ENCODE results near the gene UMAD1. TPM values are rescaled to one million over a fixed set of nuclear protein-coding genes. Genes with fewer than 3 reads are reported as not detected.

UMAD1 gene
- total RNA-seq, 2 experiments from 2014 or later = 11.0 to 15.3 TPM

DNA sequence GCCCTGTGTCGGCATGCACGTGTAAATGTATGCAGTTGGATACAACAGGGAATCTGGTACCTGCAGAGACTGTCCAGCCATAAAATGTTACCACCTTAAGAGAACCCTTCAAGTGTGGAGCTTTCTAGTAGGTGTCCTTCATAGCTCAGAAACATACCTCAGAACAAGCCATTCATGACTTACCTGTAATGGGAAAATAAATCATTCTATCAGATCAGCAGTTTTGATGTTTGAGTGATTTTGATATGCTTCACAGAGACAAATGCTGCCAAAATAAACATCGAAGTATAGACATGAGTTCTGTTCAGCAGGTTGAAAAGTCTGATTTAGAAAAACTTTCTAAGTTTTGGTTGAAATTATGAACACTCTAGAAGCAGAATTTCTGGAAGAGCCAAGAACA, 33.5 kb upstream of the UMAD1 start:
- POLR2A ChIA-PET = no interaction called here
- no peaks in the 10 kb centered on the region for H3K27me3 Mint-ChIP-seq
- H3K36me3 ChIP-seq (ENCODE audit: insufficient read depth, low read length) = peaks cover 12% of the 10 kb centered on the region
- H3K36me3 Mint-ChIP-seq (ENCODE audit: low read depth) = peaks cover 23% of the 10 kb centered on the region
- no peaks in the 10 kb centered on the region for H3K9me3 Mint-ChIP-seq
- H3K9me3 ChIP-seq (ENCODE audit: control insufficient read depth in 1 of 2, insufficient read depth in 1 of 2, low read length in 2 of 2) = no peaks in the 10 kb centered on the region
- no peaks in the 10 kb centered on the region for H3K4me1 Mint-ChIP-seq (ENCODE audit: low read depth)
- H3K27me3 ChIP-seq (ENCODE audit: control insufficient read depth in 1 of 2, insufficient read depth in 2 of 2, low read length in 2 of 2) = no peaks in the 10 kb centered on the region
- CTCF ChIA-PET = interaction anchor here (1.2 kb wide), 1 partner anchor 9 kb away, joined by 4 read pairs; no protein-coding TSS in a partner anchor
- no peak overlapping the region for H3K27ac Mint-ChIP-seq
- intact Hi-C loops (cut with DNase I, micrococcal nuclease) = no loop called here
- TF ChIP-seq, protein P1, sequence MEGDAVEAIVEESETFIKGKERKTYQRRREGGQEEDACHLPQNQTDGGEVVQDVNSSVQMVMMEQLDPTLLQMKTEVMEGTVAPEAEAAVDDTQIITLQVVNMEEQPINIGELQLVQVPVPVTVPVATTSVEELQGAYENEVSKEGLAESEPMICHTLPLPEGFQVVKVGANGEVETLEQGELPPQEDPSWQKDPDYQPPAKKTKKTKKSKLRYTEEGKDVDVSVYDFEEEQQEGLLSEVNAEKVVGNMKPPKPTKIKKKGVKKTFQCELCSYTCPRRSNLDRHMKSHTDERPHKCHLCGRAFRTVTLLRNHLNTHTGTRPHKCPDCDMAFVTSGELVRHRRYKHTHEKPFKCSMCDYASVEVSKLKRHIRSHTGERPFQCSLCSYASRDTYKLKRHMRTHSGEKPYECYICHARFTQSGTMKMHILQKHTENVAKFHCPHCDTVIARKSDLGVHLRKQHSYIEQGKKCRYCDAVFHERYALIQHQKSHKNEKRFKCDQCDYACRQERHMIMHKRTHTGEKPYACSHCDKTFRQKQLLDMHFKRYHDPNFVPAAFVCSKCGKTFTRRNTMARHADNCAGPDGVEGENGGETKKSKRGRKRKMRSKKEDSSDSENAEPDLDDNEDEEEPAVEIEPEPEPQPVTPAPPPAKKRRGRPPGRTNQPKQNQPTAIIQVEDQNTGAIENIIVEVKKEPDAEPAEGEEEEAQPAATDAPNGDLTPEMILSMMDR (IDR thresholded peaks at IDR 0.05) = no peak
- no peak for ATAC-seq (ENCODE audit: poor library complexity)
- no peaks in the 10 kb centered on the region for H3K4me1 ChIP-seq (ENCODE audit: insufficient read depth, low read length)
- no peak for DNase-seq
- no peak overlapping the region for H3K27ac ChIP-seq (ENCODE audit: low read depth in 1 of 2, low read length in 2 of 2)
- H3K4me3 ChIP-seq (ENCODE audit: low read length) = no peak overlapping the region
- no peak overlapping the region for H3K4me3 Mint-ChIP-seq

DNA sequence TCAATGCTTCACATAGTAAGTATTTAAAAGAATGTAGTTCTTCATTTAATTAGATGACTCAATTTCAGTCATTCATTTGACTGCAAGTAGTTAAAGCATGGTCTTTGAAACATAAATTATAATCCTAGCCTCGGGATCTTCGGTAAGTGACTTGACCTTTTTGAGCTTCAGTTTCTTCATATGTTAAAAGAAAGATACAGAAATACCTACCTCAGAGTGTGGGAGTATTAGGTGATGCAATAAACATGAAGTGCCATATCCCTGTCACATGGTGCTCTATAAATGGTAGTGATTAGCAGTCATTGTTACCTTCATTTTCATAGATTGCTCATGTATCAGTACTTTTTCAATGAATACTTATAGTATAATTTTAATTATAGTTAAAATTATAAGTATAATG, 31.2 kb upstream of the UMAD1 start:
- Mint-ChIP-seq H3K9me3 (no peaks in the 10 kb centered on the region), H3K4me1 (ENCODE audit: low read depth) (no peaks in the 10 kb centered on the region), H3K4me3 (no peak overlapping the region), H3K27me3 (no peaks in the 10 kb centered on the region), H3K27ac (no peak overlapping the region), H3K36me3 (ENCODE audit: low read depth) (peaks cover 23% of the 10 kb centered on the region)
- TF ChIP-seq, protein P1 (IDR thresholded peaks at IDR 0.05) = no peak
- Histone ChIP-seq H3K4me3 (ENCODE audit: low read length) (no peak overlapping the region), H3K27me3 (ENCODE audit: control insufficient read depth in 1 of 2, insufficient read depth in 2 of 2, low read length in 2 of 2) (no peaks in the 10 kb centered on the region), H3K27ac (ENCODE audit: low read depth in 1 of 2, low read length in 2 of 2) (no peak overlapping the region), H3K4me1 (ENCODE audit: insufficient read depth, low read length) (no peaks in the 10 kb centered on the region), H3K36me3 (ENCODE audit: insufficient read depth, low read length) (peaks cover 12% of the 10 kb centered on the region), H3K9me3 (ENCODE audit: control insufficient read depth in 1 of 2, insufficient read depth in 1 of 2, low read length in 2 of 2) (no peaks in the 10 kb centered on the region)
- DNase-seq (no peak), ATAC-seq (ENCODE audit: poor library complexity) (no peak)
- intact Hi-C loops (cut with DNase I, micrococcal nuclease) = no loop called here
- ChIA-PET POLR2A (no interaction called here), CTCF (no interaction called here)

DNA sequence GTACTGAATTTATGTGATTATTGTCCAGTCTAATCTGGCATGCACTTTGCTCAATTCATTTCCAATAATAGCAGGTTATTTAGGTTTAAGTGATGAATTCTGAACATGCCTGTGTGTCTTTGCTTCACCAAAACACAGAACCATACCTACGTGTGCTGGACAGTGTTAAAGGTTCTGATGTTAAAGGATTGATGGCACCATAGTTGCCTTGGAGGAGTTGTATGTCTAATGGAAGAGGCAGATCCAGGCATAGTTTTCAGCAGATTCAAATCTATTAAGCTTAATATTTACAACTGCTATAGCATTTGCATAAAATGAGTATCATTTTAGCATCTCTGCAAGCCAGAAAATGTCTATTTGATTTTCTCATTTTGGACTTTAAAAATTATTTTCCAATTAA, 28.0 kb upstream of the UMAD1 start:
- Mint-ChIP-seq H3K27me3 (no peaks in the 10 kb centered on the region), H3K27ac (no peak overlapping the region), H3K36me3 (ENCODE audit: low read depth) (peaks cover 5% of the 10 kb centered on the region), H3K4me1 (ENCODE audit: low read depth) (peaks cover 4% of the 10 kb centered on the region), H3K9me3 (no peaks in the 10 kb centered on the region), H3K4me3 (no peak overlapping the region)
- ChIA-PET CTCF (no interaction called here), POLR2A (no interaction called here)
- Histone ChIP-seq H3K4me3 (ENCODE audit: low read length) (no peak overlapping the region), H3K9me3 (ENCODE audit: control insufficient read depth in 1 of 2, insufficient read depth in 1 of 2, low read length in 2 of 2) (no peaks in the 10 kb centered on the region), H3K36me3 (ENCODE audit: insufficient read depth, low read length) (peaks cover 6% of the 10 kb centered on the region), H3K27me3 (ENCODE audit: control insufficient read depth in 1 of 2, insufficient read depth in 2 of 2, low read length in 2 of 2) (no peaks in the 10 kb centered on the region), H3K4me1 (ENCODE audit: insufficient read depth, low read length) (no peaks in the 10 kb centered on the region), H3K27ac (ENCODE audit: low read depth in 1 of 2, low read length in 2 of 2) (no peak overlapping the region)
- ATAC-seq (ENCODE audit: poor library complexity) = no peak
- TF ChIP-seq, protein P1 (IDR thresholded peaks at IDR 0.05) = no peak
- DNase-seq = no peak
- intact Hi-C loops (cut with DNase I, micrococcal nuclease) = no loop called here

Data from CD4-positive, alpha-beta T cell (primary cell).